Measurements from ENCODE around the gene TTLL8.

Gene TTLL8

GRCh38 chr22:50061141-50061823 is 3.2 kb upstream of the TTLL8 start:
- DNase-seq (ENCODE audit: low spot score): no peak

GRCh38 chr22:50060441-50061140 is 2.5 kb upstream of the TTLL8 start:
- DNase-seq (ENCODE audit: low spot score): no peak

- no peak for DNase-seq (ENCODE audit: low spot score)
Observed at GRCh38 chr22:50059881-50060262, 1.8 kb upstream of the TTLL8 start.

- DNase-seq (ENCODE audit: low spot score): no peak
Observed at GRCh38 chr22:50058906-50059880, 1.1 kb upstream of the TTLL8 start.

- no peak for DNase-seq (ENCODE audit: low spot score)
Observed at GRCh38 chr22:50057278-50058060, 629 bp downstream of the TTLL8 start.

- no peak for DNase-seq (ENCODE audit: low spot score)
Observed at GRCh38 chr22:50056214-50056972, 1.7 kb downstream of the TTLL8 start.

GRCh38 chr22:50053861-50054260 is 4.2 kb downstream of the TTLL8 start:
- no peak for DNase-seq (ENCODE audit: low spot score)

- no peak for DNase-seq (ENCODE audit: low spot score)
Observed at GRCh38 chr22:50051930-50052329, 6.2 kb downstream of the TTLL8 start.

- DNase-seq (ENCODE audit: low spot score): no peak
Observed at GRCh38 chr22:50049299-50050195, 8.6 kb downstream of the TTLL8 start.

- no peak for DNase-seq (ENCODE audit: low spot score)
Observed at GRCh38 chr22:50048836-50049235, 9.3 kb downstream of the TTLL8 start.

GRCh38 chr22:50048061-50048765 is 9.9 kb downstream of the TTLL8 start:
- no peak for DNase-seq (ENCODE audit: low spot score)

- DNase-seq (ENCODE audit: low spot score): no peak
Observed at GRCh38 chr22:50047346-50047745, 10.8 kb downstream of the TTLL8 start.

GRCh38 chr22:50046481-50047245 is 11.4 kb downstream of the TTLL8 start:
- DNase-seq (ENCODE audit: low spot score): no peak

- DNase-seq (ENCODE audit: low spot score): no peak
Observed at GRCh38 chr22:50046019-50046415, 12.1 kb downstream of the TTLL8 start.

GRCh38 chr22:50045211-50046018 is 12.7 kb downstream of the TTLL8 start:
- DNase-seq (ENCODE audit: low spot score): no peak

GRCh38 chr22:50044485-50045118 is 13.5 kb downstream of the TTLL8 start:
- no peak for DNase-seq (ENCODE audit: low spot score)

GRCh38 chr22:50041361-50042065 is 16.6 kb downstream of the TTLL8 start:
- no peak for DNase-seq (ENCODE audit: low spot score)
